HL-60 (cell line): ENCODE measurements around the gene ZNF444.

Source experiments
- DNase-seq, 2 experiments: peaks; one replicate each; pipeline ENCODE4 v3.0.0-alpha.2; 2010 to 2020; ENCODE audit warnings: low read depth in 1 of 2, low spot score in 1 of 2
- H3K27ac ChIP-seq: fragments of 250-450 bp; sonication (Bioruptor Pico); replicated peaks from 2 replicates; pipeline ENCODE4 v1.5.1; 2020; ENCODE audit warnings: mild to moderate bottlenecking, moderate library complexity
- H3K27me3 ChIP-seq: fragments of 250-450 bp; sonication (Bioruptor Pico); 2 replicates; pipeline ENCODE4 v1.5.1; 2021; ENCODE audit warnings: mild to moderate bottlenecking, moderate library complexity; ENCODE audit not compliant: insufficient read depth, poor library complexity, severe bottlenecking
- H3K4me3 ChIP-seq: replicated peaks from 2 replicates; pipeline ENCODE4 v1.5.1; 2011; ENCODE audit warnings: mild to moderate bottlenecking, control low read depth, low read length; ENCODE audit not compliant: insufficient read depth
- GABPA ChIP-seq: IDR thresholded peaks from 2 replicates; pipeline ENCODE4 v1.6.1; 2012; ENCODE audit warnings: low read depth
- POLR2AphosphoS5 ChIP-seq: IDR thresholded peaks from 2 replicates; pipeline ENCODE4 v1.6.1; 2012; ENCODE audit warnings: low read depth
- SPI1 ChIP-seq: IDR thresholded peaks from 2 replicates; pipeline ENCODE4 v1.6.1; 2012; ENCODE audit warnings: low read depth, mild to moderate bottlenecking, borderline replicate concordance
- TF ChIP-seq, protein P1 (sequence below): IDR thresholded peaks from one replicate; pipeline ENCODE4 v1.5.1; 2011; ENCODE audit warnings: low read length, control low read depth, inconsistent platforms; ENCODE audit not compliant: insufficient read depth
- TF ChIP-seq, protein P2 (sequence below): IDR thresholded peaks from 2 replicates; pipeline ENCODE4 v1.6.1; 2012; ENCODE audit warnings: low read depth; ENCODE audit not compliant: insufficient replicate concordance

Gene ZNF444

DNA sequence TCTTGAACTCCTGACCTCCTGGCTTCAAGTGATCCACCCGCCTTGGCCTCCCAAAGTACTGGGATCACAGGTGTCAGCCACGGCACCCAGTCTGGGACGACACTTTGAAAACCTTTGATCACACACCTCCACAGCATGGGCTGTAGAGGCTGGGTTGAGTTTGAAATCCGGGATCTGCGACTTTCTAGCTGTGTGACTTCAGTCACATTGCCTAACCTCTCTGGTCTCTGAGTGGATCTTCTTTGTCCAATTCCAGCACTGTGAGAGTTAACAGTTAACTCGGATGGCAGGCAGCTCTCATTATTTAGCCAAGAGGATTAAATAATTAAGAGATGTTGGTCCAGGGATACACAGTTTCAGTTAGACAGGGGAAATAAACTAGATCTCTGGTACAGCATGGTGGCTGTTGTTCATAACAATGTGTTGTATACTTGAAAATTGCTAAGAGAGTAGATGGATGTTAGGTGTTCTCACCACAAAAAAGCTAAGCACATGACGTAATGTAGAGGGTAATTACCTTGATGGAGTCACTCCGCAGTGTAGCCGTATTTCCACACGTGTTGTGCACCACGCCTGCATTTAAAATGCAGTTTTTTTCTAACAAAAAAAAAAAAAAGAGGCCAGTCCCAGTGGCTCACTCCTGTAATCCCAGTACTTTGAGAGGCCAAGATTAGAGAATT is 36.6 kb downstream of the ZNF444 start:
- no peak overlapping the region for H3K27ac ChIP-seq
- DNase-seq = no peak
- H3K4me3 ChIP-seq = no peak overlapping the region
- no peak for TF ChIP-seq SPI1
- H3K27me3 ChIP-seq = peaks cover 5% of the 10 kb centered on the region

DNA sequence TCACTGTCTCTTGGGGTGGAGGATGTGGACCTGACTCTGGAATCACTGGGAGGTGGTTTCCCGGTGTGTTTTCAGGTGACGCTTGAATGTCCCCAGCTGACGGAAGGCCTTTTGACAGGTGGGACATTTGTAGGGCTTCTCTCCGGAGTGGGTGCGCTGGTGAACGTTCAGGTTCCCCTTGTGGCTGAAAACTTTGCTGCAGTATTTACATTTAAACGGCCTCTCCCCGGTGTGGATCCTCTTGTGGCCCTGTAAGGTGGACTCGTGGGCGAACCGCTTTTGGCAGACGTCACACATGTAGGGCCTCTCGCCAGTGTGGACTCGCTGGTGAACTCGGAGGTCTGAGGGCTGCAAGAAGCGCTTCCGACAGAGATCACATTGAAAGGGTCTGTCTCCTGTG is 48.7 kb downstream of the ZNF444 start:
- no peak overlapping the region for H3K4me3 ChIP-seq
- no peak overlapping the region for H3K27ac ChIP-seq
- TF ChIP-seq GABPA = no peak
- TF ChIP-seq, protein P1, sequence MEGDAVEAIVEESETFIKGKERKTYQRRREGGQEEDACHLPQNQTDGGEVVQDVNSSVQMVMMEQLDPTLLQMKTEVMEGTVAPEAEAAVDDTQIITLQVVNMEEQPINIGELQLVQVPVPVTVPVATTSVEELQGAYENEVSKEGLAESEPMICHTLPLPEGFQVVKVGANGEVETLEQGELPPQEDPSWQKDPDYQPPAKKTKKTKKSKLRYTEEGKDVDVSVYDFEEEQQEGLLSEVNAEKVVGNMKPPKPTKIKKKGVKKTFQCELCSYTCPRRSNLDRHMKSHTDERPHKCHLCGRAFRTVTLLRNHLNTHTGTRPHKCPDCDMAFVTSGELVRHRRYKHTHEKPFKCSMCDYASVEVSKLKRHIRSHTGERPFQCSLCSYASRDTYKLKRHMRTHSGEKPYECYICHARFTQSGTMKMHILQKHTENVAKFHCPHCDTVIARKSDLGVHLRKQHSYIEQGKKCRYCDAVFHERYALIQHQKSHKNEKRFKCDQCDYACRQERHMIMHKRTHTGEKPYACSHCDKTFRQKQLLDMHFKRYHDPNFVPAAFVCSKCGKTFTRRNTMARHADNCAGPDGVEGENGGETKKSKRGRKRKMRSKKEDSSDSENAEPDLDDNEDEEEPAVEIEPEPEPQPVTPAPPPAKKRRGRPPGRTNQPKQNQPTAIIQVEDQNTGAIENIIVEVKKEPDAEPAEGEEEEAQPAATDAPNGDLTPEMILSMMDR = no peak
- TF ChIP-seq, protein P2, sequence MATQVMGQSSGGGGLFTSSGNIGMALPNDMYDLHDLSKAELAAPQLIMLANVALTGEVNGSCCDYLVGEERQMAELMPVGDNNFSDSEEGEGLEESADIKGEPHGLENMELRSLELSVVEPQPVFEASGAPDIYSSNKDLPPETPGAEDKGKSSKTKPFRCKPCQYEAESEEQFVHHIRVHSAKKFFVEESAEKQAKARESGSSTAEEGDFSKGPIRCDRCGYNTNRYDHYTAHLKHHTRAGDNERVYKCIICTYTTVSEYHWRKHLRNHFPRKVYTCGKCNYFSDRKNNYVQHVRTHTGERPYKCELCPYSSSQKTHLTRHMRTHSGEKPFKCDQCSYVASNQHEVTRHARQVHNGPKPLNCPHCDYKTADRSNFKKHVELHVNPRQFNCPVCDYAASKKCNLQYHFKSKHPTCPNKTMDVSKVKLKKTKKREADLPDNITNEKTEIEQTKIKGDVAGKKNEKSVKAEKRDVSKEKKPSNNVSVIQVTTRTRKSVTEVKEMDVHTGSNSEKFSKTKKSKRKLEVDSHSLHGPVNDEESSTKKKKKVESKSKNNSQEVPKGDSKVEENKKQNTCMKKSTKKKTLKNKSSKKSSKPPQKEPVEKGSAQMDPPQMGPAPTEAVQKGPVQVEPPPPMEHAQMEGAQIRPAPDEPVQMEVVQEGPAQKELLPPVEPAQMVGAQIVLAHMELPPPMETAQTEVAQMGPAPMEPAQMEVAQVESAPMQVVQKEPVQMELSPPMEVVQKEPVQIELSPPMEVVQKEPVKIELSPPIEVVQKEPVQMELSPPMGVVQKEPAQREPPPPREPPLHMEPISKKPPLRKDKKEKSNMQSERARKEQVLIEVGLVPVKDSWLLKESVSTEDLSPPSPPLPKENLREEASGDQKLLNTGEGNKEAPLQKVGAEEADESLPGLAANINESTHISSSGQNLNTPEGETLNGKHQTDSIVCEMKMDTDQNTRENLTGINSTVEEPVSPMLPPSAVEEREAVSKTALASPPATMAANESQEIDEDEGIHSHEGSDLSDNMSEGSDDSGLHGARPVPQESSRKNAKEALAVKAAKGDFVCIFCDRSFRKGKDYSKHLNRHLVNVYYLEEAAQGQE = no peak
- no peak for TF ChIP-seq SPI1
- no peak for TF ChIP-seq POLR2AphosphoS5
- no peaks in the 10 kb centered on the region for H3K27me3 ChIP-seq
- DNase-seq = no peak

DNA sequence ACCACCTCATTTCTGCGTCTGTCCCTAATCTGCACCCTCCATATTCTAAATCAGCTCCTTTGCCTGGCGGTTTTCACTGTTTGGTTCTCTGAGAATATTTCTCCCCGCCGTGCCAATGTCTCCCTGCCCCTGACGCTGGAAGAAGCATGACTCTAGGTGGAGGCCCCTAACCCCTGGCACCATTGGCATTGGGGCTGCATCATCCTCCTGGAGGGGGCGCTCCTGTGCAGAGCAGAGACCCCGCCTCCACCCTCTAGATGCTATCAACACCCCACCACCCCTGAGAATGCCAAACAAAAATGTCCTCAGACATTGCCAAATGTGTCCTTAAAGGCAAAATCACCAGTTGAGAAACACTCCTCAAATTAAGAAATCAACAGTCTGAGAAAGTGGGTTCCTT is 50.0 kb downstream of the ZNF444 start:
- DNase-seq = no peak
- H3K27me3 ChIP-seq = no peaks in the 10 kb centered on the region
- H3K27ac ChIP-seq = no peak overlapping the region
- no peak overlapping the region for H3K4me3 ChIP-seq
- TF ChIP-seq, protein P2 = no peak
- TF ChIP-seq POLR2AphosphoS5 (no peak), SPI1 (no peak), GABPA (no peak)
- TF ChIP-seq, protein P1 = no peak

DNA sequence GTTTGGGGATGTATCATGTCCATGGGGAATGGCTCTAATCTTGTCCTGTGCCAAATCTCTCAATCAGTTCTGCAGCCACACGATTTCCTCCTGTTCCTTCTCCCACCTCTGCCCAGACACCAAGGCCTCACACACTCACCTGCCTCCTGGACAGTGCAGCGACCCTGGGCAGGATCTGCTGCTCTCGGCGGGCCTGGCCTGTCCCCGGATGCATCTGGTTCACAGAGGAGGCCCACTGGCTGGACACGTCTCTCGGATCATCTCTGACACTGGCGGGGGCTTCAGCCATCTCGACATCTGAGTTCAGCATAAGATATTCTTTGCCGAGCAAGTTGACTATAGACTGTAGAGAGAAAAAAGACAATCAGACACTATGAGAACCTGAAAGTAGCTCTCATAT is 50.6 kb downstream of the ZNF444 start:
- no peak overlapping the region for H3K27ac ChIP-seq
- H3K27me3 ChIP-seq = no peaks in the 10 kb centered on the region
- TF ChIP-seq, protein P1 = no peak
- DNase-seq = no peak
- no peak overlapping the region for H3K4me3 ChIP-seq
